Ureter (tissue), 1 donor: ENCODE results near the gene RARRES1. TPM values are rescaled to one million over a fixed set of nuclear protein-coding genes. Genes with fewer than 3 reads are reported as not detected.

Source experiments
- DNase-seq: peaks from one replicate; pipeline ENCODE4 v3.0.0-alpha.2; 2020; ENCODE audit warnings: low spot score
- total RNA-seq: library from RNA; stranded (reverse); gene quantifications from one replicate; pipeline ENCODE4 v1.2.4, GENCODE V29; 2023
- donor health status: DM: yes; HTN: yes; CAD: no.

The RARRES1 gene
- total RNA-seq, 1 donor from 2014 or later = 48.5 TPM

DNA sequence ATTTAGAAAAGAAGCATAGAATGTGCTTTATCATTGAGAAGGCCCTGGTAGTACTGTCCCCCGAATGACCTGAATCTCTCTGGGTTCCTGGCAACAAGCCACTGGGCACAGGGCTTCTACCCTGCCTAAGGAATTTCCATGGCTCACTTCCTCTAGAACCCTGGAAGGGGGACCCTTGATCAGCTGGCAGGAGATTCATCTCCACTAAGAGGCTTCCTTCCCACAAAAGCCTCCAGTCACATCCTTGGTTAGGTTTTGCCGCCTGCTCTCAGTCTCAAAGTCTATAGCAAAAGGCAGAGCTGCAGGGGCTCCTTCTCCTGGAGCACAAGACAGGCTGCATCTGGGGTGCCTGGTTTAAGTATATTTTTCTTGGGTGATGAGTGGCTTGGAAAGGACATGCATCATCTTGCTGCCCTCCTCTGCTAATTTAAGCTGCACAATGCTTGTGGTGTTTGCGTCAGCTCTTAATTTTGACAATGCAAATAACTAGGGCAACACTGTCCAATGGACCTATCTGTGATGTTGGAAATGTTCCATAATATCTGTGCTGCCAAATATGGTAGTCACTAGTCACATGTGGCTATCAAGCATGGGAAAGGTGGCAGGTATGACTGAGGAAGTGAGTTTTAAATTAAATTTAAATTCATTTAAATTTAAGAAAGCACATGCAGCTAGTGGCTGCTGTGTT lies 33.4 kb upstream of the RARRES1 start:
- no peak for DNase-seq

DNA sequence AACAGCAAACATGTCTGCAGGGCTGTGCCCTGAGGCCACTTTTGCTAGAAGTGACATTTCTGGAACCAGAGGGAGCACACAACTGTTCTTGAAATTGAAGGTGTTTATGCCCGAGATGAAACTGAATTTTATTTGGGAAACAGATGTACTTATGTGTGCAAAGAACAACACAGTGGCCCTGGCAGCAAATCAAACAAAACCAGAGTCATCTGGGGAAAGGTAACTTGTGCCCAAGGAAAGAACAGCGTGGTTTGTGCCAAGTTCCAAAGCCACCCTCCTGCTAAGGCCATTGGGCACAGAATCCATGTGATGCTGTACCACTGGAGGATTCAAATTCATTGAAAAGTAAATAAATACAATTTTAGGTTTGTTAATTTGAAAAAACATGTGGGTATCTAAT lies 31.2 kb upstream of the RARRES1 start:
- no peak for DNase-seq

GRCh38 chr3:158762701-158763100 lies 30.4 kb upstream of the RARRES1 start:
- DNase-seq = no peak

DNA sequence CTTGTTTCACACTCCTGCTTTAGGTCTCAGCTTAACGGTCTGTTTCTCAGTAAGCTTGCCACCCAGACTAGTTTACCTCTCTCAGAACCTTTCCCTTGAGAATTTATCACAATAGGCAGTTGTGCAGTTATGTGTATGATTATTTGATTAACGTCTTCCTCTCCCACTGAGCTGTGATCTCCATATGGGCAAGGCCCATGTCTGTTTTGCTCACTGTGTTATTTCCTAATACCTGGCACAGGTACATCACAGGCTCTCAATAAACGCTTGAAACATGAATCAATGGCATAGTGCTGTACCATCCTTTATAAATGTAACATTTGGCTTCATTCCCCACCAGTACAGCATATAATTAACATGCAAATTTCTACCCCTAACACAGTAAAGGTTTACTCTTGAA lies 29.1 kb upstream of the RARRES1 start:
- no peak for DNase-seq

- DNase-seq = no peak
Observed at GRCh38 chr3:158755421-158755820, 23.2 kb upstream of the RARRES1 start.

- DNase-seq = no peak
Observed at GRCh38 chr3:158753854-158754253, 21.6 kb upstream of the RARRES1 start.

GRCh38 chr3:158751316-158751715 lies 19.1 kb upstream of the RARRES1 start:
- no peak for DNase-seq

DNA sequence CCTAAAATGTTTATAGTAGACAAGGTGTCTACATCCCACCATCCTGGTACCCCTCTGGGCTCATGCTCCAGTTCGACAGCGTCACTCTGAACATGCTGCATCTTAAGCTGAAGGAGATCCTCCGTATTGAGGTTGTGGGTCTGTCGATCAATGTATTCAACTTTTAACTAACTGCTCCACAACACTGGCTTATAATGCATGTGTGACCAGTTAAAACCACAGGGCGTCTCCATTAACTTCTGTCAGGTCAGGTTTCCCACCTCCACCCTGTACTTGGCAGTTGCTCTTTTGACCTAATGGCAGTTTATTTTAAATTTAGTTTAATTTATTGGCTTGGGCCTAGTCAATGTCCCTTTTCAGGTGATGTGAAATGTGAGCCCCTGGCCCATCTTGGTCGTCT lies 17.8 kb upstream of the RARRES1 start:
- DNase-seq = peak; percentile 7

DNA sequence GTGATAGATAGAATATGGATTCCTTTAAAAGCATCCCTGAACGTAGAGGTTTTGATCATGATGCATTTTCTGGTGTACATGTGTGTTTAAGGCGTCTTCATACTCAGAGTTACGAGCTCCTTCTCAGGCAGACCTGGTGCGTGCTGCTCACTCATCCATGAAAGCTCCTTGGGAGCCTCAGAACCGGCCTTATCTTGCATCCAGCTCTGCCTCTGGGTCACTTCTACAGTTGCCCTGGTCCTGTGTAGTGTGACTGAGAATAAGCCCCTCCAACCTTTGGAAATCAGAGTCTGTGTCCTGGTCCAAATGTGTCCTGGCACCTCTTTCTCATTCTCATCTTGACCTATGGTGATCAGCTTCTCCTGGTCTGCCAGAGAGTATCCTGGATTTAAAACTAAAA lies 17.3 kb upstream of the RARRES1 start:
- peak; percentile 20 for DNase-seq

DNA sequence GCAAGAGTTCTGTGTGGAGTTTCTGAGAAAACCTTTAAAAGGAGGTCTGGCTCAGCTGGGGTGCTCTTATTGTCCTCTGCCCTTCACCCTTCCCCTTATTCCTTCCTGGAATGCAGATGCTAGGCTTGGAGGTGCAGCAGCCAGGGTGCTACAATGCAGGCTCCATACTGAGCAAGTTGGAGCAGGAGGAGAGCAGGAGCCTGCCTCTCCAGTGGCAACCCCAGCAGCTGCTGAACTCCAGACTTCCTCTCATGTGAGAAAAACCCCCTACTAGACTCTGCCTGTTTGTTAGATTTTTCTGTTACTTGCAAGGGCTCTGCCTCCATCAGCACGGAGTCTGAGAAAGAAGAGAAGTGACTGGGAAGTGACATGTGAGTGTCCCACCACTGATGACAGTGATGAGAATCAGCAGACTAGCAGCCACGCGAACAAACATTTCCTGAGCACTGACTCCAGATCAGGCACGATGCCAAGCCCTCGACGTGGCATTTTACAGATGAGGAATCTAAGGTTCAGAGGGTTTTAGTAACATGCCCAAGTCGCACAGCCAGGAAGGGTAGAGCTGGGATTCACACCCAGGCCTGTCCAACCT lies 16.1 kb upstream of the RARRES1 start:
- peak; percentile 54 for DNase-seq

DNA sequence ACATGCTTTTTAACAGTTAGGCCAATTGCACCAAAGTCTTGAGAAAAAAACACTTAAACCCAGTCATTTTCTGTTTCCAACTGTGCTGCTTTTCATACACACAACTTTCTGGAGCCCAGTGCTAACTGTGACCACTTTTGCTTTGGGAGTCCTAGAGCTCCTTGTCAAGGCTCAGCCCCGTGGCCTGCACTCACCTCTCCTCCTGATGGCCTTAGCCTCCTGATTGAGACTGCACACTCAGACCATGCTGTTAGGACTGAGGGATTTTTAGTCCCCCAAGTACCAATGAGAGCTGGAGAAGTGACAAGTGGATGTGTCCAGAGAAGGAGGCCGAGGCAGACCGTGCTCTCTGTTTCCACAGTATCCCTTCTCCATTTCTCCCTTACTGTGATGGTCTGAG lies 15.2 kb upstream of the RARRES1 start:
- DNase-seq = peak; percentile 27

- DNase-seq = no peak
Observed at GRCh38 chr3:158745551-158745950, 13.3 kb upstream of the RARRES1 start.

- DNase-seq = no peak
Observed at GRCh38 chr3:158744567-158745288, 12.5 kb upstream of the RARRES1 start.

DNA sequence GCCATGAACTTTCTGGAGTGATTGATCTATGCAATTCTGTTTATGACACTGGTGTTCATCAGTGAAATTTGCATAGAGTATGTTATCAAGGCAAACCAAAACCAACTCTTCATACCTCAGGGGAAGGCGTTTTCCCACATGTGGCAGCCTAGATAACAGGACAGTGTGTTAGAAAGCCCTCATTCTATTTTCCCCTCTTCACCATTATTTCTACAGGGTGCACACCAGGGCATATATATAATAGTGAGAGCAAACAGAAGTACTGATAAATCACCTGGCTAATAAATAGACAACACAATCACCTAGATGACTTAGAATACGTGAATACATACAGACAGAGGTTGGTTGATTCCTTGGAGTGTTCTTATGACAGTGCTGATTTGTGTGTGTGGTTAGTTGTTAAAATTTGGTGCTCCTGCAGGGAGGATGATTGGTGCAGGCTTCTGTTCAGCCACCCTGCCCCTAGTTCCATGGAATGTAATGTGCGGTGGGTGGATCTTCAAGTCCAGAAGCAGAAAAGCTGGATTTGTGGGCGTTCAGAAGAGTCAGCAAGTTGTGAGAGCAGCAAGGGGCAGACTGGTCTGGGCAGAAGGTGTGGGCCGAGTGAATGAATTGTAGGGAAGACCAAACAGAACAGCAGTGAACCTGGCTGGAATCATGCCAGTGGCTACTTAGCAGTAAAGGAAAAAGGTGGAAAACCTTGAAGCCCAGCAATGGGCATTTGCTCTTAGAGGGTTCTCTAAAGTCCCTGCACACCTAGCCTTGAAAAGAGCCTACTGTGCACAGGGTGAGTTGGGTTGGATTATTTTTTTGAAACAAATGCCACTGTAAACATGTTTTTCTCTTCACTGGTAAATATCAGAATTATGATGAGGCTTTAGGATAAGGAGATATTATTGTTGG lies 11.7 kb upstream of the RARRES1 start:
- DNase-seq = no peak

DNA sequence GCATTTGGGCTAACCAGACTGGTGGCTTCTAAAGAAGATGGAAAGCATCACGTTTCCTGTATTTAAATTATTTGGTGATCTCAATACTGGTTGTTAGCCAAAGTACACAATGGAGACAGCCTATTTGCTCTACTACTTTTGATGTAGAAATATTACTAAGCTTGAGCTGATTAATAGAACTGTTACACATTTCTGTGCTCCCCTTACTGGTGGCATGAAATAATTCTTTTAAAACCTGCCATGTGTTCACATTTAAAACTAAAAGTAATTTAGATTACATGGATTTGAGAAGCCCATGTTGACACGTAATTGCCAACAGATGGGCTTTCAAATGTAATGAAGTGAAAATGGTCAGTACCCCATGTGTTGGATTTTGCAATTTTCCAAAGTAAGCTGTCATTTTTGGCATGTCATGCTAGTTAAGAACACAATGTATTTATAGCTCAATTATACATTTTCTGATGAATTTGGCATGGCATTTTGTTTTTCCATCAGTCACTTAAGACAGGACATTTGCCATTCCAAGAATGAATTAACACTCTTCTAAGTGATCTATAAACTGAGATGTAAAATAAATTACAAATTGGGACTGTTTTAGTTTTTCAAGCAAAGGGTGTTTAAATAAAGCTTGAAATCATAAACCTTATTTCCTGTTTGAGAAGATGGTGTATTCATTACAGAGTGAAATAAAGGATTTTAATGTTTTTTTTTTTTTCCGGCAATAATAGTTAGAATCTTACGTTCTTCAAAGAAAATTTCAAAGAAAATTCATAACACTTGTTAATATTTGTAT lies 10.8 kb upstream of the RARRES1 start:
- no peak for DNase-seq

DNA sequence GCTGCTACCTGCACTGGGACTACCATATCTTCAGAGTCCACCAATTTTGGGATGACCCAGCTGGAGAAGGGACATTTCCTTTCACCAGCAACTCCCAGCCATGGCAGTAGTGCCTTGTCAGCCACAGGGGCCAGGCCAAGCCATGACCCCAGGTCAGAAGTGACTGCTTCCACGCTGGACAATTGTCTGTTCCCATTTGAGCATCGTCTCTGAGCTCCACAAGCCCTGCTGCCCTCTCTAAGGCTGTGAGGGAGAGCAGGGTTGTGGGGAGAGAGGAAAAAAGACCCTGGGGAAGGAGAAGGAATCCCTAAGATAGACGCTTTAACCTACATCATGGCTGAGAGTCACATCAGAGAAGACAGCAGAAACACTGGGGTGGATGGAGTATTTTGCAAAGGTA lies 7.4 kb upstream of the RARRES1 start:
- DNase-seq = no peak

- no peak for DNase-seq
Observed at GRCh38 chr3:158739078-158739477, 6.8 kb upstream of the RARRES1 start.

DNA sequence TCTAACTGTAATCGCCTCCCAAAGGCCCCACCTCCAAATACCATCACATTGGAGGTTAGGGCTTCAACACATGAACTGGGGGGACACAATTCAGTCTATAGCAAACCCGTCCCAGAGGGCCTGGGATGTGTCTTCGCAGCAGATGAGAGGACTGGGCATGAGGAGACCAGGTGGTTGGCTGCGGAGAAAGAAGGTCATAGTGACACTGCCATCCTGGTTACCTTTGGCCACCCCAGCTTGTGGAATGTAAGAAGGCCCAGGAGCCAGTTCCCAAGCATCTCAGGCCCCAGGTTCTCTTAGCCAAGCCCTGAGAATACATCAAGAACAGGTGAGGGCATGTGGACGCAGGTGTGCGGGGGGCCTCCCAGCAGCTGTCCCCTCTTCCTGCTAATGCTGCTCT lies 6.4 kb upstream of the RARRES1 start:
- DNase-seq = no peak

- no peak for DNase-seq
Observed at GRCh38 chr3:158737976-158738615, 5.8 kb upstream of the RARRES1 start.

- no peak for DNase-seq
Observed at GRCh38 chr3:158737410-158737809, 5.2 kb upstream of the RARRES1 start.
